ENCODE results near the gene ARSB. TPM values are rescaled to one million over a fixed set of nuclear protein-coding genes. Genes with fewer than 3 reads are reported as not detected.

ARSB gene
- total RNA-seq, 1 donor: 26.3 TPM

DNA sequence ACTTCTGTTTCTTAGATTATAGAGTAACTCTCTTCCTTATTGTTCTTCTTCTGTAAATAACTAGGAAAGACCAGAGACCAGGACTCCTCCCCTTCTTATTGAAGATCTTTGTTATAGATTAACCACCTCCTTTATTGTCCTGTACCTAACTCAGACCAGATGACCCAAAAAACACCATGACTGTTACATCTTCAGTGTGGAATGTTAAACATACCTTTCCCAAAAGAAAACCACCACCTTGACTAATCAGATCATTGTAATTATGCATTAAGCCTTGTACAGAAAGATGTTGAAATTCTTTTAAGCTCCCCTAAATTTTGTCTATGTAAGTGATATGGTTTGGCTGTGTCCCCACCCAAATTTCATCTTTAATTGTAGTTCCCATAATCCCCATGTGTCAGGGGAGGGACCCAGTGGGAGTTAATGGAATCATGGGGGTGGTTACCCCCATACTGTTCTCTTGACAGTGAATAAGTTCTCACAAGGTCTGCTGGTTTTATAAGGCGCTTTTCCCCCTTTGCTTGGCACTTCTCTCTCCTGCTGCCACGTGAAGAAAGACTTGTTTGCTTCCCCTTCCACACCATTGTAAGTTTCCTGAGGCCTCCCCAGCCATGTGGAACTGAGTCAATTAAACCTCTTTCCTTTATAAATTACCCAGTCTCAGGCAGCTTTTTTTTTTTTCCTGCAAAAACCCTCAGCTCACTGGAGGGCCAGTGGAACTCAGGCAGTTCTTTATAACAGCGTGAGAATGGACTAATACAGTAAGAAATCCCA, 26.3 kb downstream of the ARSB start:
- TF ChIP-seq, protein P1, sequence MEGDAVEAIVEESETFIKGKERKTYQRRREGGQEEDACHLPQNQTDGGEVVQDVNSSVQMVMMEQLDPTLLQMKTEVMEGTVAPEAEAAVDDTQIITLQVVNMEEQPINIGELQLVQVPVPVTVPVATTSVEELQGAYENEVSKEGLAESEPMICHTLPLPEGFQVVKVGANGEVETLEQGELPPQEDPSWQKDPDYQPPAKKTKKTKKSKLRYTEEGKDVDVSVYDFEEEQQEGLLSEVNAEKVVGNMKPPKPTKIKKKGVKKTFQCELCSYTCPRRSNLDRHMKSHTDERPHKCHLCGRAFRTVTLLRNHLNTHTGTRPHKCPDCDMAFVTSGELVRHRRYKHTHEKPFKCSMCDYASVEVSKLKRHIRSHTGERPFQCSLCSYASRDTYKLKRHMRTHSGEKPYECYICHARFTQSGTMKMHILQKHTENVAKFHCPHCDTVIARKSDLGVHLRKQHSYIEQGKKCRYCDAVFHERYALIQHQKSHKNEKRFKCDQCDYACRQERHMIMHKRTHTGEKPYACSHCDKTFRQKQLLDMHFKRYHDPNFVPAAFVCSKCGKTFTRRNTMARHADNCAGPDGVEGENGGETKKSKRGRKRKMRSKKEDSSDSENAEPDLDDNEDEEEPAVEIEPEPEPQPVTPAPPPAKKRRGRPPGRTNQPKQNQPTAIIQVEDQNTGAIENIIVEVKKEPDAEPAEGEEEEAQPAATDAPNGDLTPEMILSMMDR (IDR thresholded peaks at IDR 0.05; ENCODE audit: insufficient read depth, low read depth, low read length): no peak

DNA sequence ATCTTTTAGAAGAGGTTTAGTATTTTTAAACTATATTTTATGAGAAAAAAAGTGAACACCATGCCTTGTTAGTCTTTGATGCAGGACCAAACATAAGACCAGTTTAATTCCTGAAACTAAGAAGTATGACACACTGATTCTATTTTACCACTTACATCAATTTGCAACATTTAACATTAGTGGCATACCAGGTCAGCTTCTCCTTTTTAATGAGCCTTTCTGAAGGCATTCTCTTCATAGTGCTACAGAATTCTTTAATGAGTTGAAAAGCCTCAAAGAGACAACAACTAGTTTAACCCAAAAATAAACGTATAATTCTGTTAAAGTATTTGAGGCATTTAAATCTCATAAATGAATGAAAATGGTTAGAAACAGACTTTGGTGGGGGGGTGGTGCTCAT, 28.2 kb downstream of the ARSB start:
- no peak for DNase-seq (ENCODE audit: low read depth)
- no peak overlapping the region for H3K4me3 ChIP-seq (ENCODE audit: low read depth, low read length)
- TF ChIP-seq, protein P1 (IDR thresholded peaks at IDR 0.05; ENCODE audit: insufficient read depth, low read depth, low read length): no peak

More for the DNA sequence above, 26.3 kb downstream of the ARSB start:
- H3K4me3 ChIP-seq (ENCODE audit: low read depth, low read length): no peak overlapping the region
- no peak for DNase-seq (ENCODE audit: low read depth)

DNA sequence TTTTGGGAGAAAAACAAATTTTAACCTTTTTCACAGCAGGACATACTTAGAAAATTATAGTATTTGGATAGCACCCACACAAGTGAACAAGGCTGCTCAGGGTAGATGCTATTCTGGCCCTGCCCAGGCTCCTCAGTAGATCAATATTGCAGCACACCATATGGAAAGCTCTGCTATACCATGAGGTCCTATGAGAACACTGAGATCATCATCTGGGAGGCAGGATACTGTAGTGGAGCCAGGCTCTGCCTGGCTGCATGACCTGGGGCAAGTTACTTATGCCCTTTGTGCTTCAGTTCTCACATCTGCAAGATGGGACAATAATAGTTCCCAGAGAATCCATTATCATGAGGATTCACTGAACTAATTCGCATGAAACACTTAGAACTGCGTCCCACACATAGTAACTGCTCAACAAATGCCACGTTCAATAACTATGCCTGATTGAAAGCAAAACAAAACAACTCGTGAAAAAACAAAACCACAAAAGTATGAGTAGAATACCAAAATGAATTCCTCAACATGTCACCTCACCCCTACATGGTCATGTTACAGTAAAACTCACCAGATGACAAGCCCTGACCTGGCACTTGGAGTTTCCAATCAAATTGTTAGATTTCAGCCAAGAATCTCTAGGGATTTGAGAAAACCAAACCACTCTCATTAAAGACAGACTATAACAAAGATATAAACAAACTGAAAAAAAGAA, 31.9 kb downstream of the ARSB start:
- H3K4me3 ChIP-seq (ENCODE audit: low read depth, low read length): no peak overlapping the region
- DNase-seq (ENCODE audit: low read depth): no peak
- TF ChIP-seq, protein P1 (IDR thresholded peaks at IDR 0.05; ENCODE audit: insufficient read depth, low read depth, low read length): no peak

DNA sequence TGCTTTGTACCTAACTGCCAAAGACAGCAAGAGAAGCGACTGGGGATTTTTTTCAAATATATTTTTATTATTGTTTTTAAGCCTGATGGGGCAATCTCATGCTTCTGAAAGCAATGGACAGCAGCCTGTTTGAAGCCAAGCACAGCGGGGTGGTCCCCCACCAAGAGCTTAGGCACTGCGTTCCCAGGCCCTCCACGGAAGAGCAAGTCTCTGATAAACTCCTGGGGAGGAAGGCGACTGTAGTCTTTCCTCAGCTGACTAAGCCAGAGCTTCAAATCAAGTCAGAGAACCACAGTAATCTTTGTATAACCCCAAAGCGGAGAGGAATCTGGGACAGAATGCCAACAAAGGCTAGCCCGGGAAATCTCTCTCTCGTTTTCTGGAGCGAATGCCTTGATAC, 54.4 kb downstream of the ARSB start:
- H3K4me3 ChIP-seq (ENCODE audit: low read depth, low read length): no peak overlapping the region
- TF ChIP-seq, protein P1 (IDR thresholded peaks at IDR 0.05; ENCODE audit: insufficient read depth, low read depth, low read length): no peak
- DNase-seq (ENCODE audit: low read depth): peak; percentile 6

DNA sequence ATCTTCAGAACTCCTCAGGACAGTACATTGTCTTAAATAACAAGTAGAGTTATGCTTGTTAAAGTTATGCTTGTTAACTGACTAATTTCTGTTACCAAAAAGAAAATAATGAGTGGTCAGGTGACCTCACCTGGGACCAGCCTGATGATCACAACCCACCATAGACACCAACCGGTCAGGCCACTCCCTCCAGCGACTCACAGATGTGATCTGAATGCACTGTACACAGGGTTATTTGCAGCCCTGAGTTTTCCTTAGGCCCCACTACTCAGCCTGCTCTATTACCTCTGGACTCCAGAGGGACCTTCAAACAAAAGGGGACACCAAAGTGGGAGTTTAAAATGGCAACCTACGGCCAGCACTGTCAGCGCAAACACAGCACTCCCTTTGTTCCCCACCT, 55.3 kb downstream of the ARSB start:
- no peak for DNase-seq (ENCODE audit: low read depth)
- H3K4me3 ChIP-seq (ENCODE audit: low read depth, low read length): no peak overlapping the region
- TF ChIP-seq, protein P1 (IDR thresholded peaks at IDR 0.05; ENCODE audit: insufficient read depth, low read depth, low read length): no peak

DNA sequence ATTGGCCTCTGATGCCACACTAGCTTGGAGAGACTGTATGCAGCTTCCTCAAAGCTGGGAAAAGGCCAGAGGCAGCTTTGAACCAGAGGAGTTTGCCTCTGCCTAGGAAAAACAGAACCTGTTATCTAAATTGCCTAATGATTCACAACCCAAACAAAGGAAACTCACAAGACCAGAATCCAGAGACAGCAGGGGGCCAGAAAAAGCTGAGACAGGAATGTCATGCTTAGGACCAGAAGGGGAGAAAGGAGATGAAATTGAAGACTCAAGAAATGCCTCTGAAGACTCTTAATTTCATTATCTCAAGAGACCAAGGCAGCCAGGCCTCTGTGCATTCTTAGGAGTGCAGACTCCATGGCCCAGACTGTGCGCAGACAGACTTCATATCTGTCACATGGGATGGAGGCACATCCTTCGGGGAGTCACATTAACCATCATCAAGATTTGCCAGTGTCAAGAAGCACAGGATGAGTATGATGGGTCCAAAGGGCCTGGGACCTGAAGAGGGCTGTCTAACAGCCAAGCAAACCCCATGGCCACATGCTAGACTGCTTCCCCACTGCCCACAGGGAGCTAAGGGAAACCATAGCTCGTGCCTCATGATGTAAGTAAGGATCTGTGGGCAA, 57.3 kb downstream of the ARSB start:
- H3K4me3 ChIP-seq (ENCODE audit: low read depth, low read length): no peak overlapping the region
- DNase-seq (ENCODE audit: low read depth): peak; percentile 5
- TF ChIP-seq, protein P1 (IDR thresholded peaks at IDR 0.05; ENCODE audit: insufficient read depth, low read depth, low read length): no peak

Measured in fibroblast of villous mesenchyme (primary cell).